K562 (cell line): ENCODE data around the gene ACADVL. TPM values are rescaled to one million over a fixed set of nuclear protein-coding genes. Genes with fewer than 3 reads are reported as not detected.

Source experiments
- ATAC-seq: fragments of 200-7000 bp; cut with Tn5 transposase; 3 replicates; pipeline ENCODE4 v1.9.1; 2020; ENCODE audit warnings: moderate library complexity
- BruUV-seq: library from RNA; stranded (reverse); fragments of 400-500 nt; replicated peaks from 2 replicates; lab custom pipeline; 2021; lab: Mats Ljungman, UMichigan
- CTCF ChIA-PET: fragments of 300-600 bp; formaldehyde crosslinking; extraction: SDS; loops from one replicate; lab custom pipeline; 2021; ENCODE audit warnings: low intra/inter-chr PET ratio; lab: Yijun Ruan, JAX
- POLR2A ChIA-PET: fragments of 300-600, 350-650 bp; sonication (Branson Sonifier 250); formaldehyde crosslinking; extraction: SDS; loops from one replicate; lab custom pipeline; 2021; ENCODE audit warnings: antibody characterized with exemption, inconsistent platforms; lab: Yijun Ruan, JAX
- DNase-seq, 4 experiments: peaks; one replicate each; pipeline versions ENCODE4 v3.0.0 to v3.0.0-alpha.2; 2011 to 2018; ENCODE audit warnings: low spot score in 3 of 4, mixed read lengths in 3 of 4; ENCODE audit errors: extremely low read depth in 1 of 4
- FAIRE-seq: peaks from 2 replicates; lab custom pipeline; 2011; peaks lifted over from hg19 to GRCh38; lab: Jason Lieb, UNC
- H2AFZ ChIP-seq: 2 replicates; pipeline ENCODE4 v1.6.0; 2011; ENCODE audit warnings: low read depth, low read length, control low read depth, inconsistent platforms
- H3K27ac ChIP-seq: fragments of 200-600 bp; 3 replicates; pipeline ENCODE4 v1.8.0; 2011; ENCODE audit warnings: low read depth, mild to moderate bottlenecking, control low read depth, inconsistent platforms, low read length, moderate library complexity, mixed read lengths; ENCODE audit errors: extremely low read depth
- H3K27me3 ChIP-seq, 2 experiments: fragments of 300-600 bp in 1 of 2; 2 replicates in 1 of 2; 3 replicates in 1 of 2; pipeline versions ENCODE4 v1.6.0 to v1.8.0; 2011; ENCODE audit warnings: inconsistent platforms in 2 of 2, low read length in 2 of 2, mild to moderate bottlenecking in 1 of 2, mixed read lengths in 1 of 2, moderate library complexity in 1 of 2; ENCODE audit not compliant: control insufficient read depth in 2 of 2, insufficient read depth in 2 of 2
- H3K36me3 ChIP-seq: fragments of 300-600 bp; 3 replicates; pipeline ENCODE4 v1.8.0; 2011; ENCODE audit warnings: mild to moderate bottlenecking, low read length, inconsistent platforms; ENCODE audit not compliant: control insufficient read depth, insufficient read depth
- H3K4me1 ChIP-seq, 2 experiments: fragments of 200-600 bp in 1 of 2; replicated peaks in 1 of 2; 2 replicates in 1 of 2; 3 replicates in 1 of 2; pipeline versions ENCODE4 v1.5.1 to v1.8.0; 2011; ENCODE audit warnings: inconsistent platforms in 2 of 2, low read length in 2 of 2, mild to moderate bottlenecking in 1 of 2, mixed read lengths in 1 of 2, moderate library complexity in 1 of 2; ENCODE audit not compliant: control insufficient read depth in 2 of 2, insufficient read depth in 2 of 2
- H3K4me2 ChIP-seq: 2 replicates; pipeline ENCODE4 v1.6.1; 2011; ENCODE audit warnings: low read length, control low read depth, inconsistent platforms, mixed read lengths; ENCODE audit not compliant: insufficient read depth
- H3K4me3 ChIP-seq: fragments of 200-600 bp; sonication (generic), shearing (Covaris generic); 2 replicates; pipeline ENCODE4 v1.5.1; 2016; ENCODE audit warnings: control low read depth, inconsistent platforms
- H3K79me2 ChIP-seq: fragments of 200-600 bp; 3 replicates; pipeline ENCODE4 v1.8.0; 2011; ENCODE audit warnings: low read length, inconsistent platforms; ENCODE audit not compliant: control insufficient read depth, insufficient read depth
- H3K9ac ChIP-seq, 2 experiments: 2 replicates each; pipeline versions ENCODE4 v1.6.0 to v1.6.1; 2011; ENCODE audit warnings: low read depth in 2 of 2, low read length in 2 of 2, control low read depth in 1 of 2, inconsistent platforms in 1 of 2, mild to moderate bottlenecking in 1 of 2, mixed read lengths in 1 of 2; ENCODE audit not compliant: insufficient read depth in 1 of 2
- H3K9me1 ChIP-seq: one replicate; pipeline ENCODE4 v1.6.0; 2011; ENCODE audit warnings: inconsistent platforms, mild to moderate bottlenecking, low read length, moderate library complexity; ENCODE audit not compliant: control insufficient read depth, insufficient read depth
- H3K9me3 ChIP-seq: replicated peaks from 2 replicates; pipeline ENCODE4 v1.5.1; 2011; ENCODE audit warnings: low read depth, low read length, inconsistent platforms; ENCODE audit not compliant: control insufficient read depth, insufficient read depth
- H4K20me1 ChIP-seq: replicated peaks from 2 replicates; pipeline ENCODE4 v1.6.1; 2011; ENCODE audit warnings: low read length, inconsistent platforms, mixed read lengths; ENCODE audit not compliant: control insufficient read depth, insufficient read depth
- BMI1 ChIP-seq: fragments of 150-350 bp; IDR thresholded peaks from 2 replicates; pipeline ENCODE4 v1.6.1; 2014; ENCODE audit warnings: low read length
- CBX8 ChIP-seq: fragments of 200-600 bp; sonication (generic); IDR thresholded peaks from 2 replicates; pipeline ENCODE4 v1.6.1; 2012; ENCODE audit warnings: borderline replicate concordance, mixed run types, low read depth, mild to moderate bottlenecking, moderate library complexity, mixed read lengths, low read length, control low read depth, inconsistent platforms; ENCODE audit not compliant: poor library complexity, severe bottlenecking; ENCODE audit errors: extremely low read depth
- CREM ChIP-seq: IDR thresholded peaks from 2 replicates; pipeline ENCODE4 v1.6.1; 2014; ENCODE audit warnings: antibody characterized with exemption, low read depth
- CXXC5 ChIP-seq: fragments of 250-450 bp; sonication (Bioruptor Pico); IDR thresholded peaks from 2 replicates; pipeline ENCODE4 v1.8.0; 2022; ENCODE audit warnings: inconsistent platforms, mild to moderate bottlenecking, moderate library complexity
- FOXJ3 ChIP-seq: sonication (generic); formaldehyde crosslinking; IDR thresholded peaks from 2 replicates; pipeline ENCODE4 v1.4.0; 2020; ENCODE audit warnings: mild to moderate bottlenecking, missing genetic modification reagents
- GABPA ChIP-seq: fragments of 200-800 bp; sonication (Bioruptor generic); conservative IDR thresholded peaks from 2 replicates; pipeline ENCODE4 v1.6.1; 2016; ENCODE audit warnings: low read depth, missing genetic modification characterization, missing compliant biosample characterization
- MIER1 ChIP-seq: fragments of 450-650 bp; IDR thresholded peaks from 2 replicates; pipeline ENCODE4 v1.6.1; 2016; ENCODE audit warnings: antibody characterized with exemption, mild to moderate bottlenecking, low read depth
- MTA3 ChIP-seq: fragments of 450-650 bp; formaldehyde crosslinking; IDR thresholded peaks from 2 replicates; pipeline ENCODE4 v1.6.1; 2017; ENCODE audit warnings: mild to moderate bottlenecking, borderline replicate concordance
- PCBP2 ChIP-seq: fragments of 200-400 bp; formaldehyde crosslinking; IDR thresholded peaks from 2 replicates; pipeline ENCODE4 v1.6.1; 2018; ENCODE audit warnings: low read length, low read depth, mild to moderate bottlenecking, moderate library complexity; ENCODE audit not compliant: poor library complexity, severe bottlenecking
- PTRF ChIP-seq: fragments of 450-650 bp; IDR thresholded peaks from 2 replicates; pipeline ENCODE4 v1.6.1; 2016; ENCODE audit warnings: mild to moderate bottlenecking, missing genetic modification characterization, missing compliant biosample characterization
- SUPT5H ChIP-seq: fragments of 450-650 bp; IDR thresholded peaks from 2 replicates; pipeline ENCODE4 v1.6.1; 2016
- TOE1 ChIP-seq, 2 experiments: fragments of 450-650 bp in 1 of 2; sonication (generic) in 1 of 2; formaldehyde crosslinking in 1 of 2; IDR thresholded peaks; 2 replicates each; pipeline versions ENCODE4 v1.7.1 to v1.8.0; 2016 to 2022; ENCODE audit warnings: borderline replicate concordance in 2 of 2, mild to moderate bottlenecking in 2 of 2, antibody characterized with exemption in 1 of 2, inconsistent platforms in 1 of 2, low read depth in 1 of 2, missing genetic modification reagents in 1 of 2, moderate library complexity in 1 of 2
- ZC3H11A ChIP-seq: IDR thresholded peaks from 2 replicates; pipeline ENCODE4 v1.6.1; 2012; ENCODE audit warnings: low read depth, low read length, improper control_type of control experiment
- ZNF165 ChIP-seq: fragments of 250-450 bp; sonication (Bioruptor Pico); IDR thresholded peaks from 2 replicates; pipeline ENCODE4 v1.4.0; 2020; ENCODE audit warnings: borderline replicate concordance
- ZNF263 ChIP-seq: sonication (generic); formaldehyde crosslinking; IDR thresholded peaks from 2 replicates; pipeline ENCODE4 v1.8.0; 2022; ENCODE audit warnings: mild to moderate bottlenecking, missing genetic modification reagents, borderline replicate concordance
- ZNF57 ChIP-seq: fragments of 450-650 bp; formaldehyde crosslinking; IDR thresholded peaks from 2 replicates; pipeline ENCODE4 v1.4.0; 2020; ENCODE audit warnings: mild to moderate bottlenecking, moderate library complexity
- WGBS: fragments of 100-300 bp; shearing (Covaris generic); methylation state at CpG from one replicate; pipeline ENCODE4 v1.1.6; 2016; ENCODE audit warnings: low coverage, mixed read lengths; ENCODE audit not compliant: insufficient coverage; ENCODE audit errors: missing lambda C conversion rate; 5-methylcytosine and 5-hydroxymethylcytosine counted together
- in situ Hi-C: fragments of 300-500 bp; cut with MboI; formaldehyde crosslinking; loops from 4 replicates; pipeline ENCODE4 v1.15.0; 2018; ENCODE audit warnings: inconsistent platforms, mixed read lengths
- intact Hi-C: fragments of 100-400 bp; cut with micrococcal nuclease; formaldehyde crosslinking; loops from 2 replicates; pipeline ENCODE4 v1.14.2; 2022
- polyA plus RNA-seq, 8 experiments: library from polyadenylated mRNA; depleted of rRNA in 4 of 8; stranded (reverse) in 5 of 8; unstranded in 3 of 8; fragments of >200 nt; fragmentation: Nextera tagmentation in 2 of 8; fragmentation: Illumina TruSeq in 1 of 8; extraction: Ambion mirVana in 2 of 8; extraction: Trizol in 1 of 8; gene quantifications; 2 replicates each; pipeline versions ENCODE4 v1.2.1 to v1.2.3, GENCODE V29; 2011 to 2014; ENCODE audit warnings: inconsistent platforms in 1 of 8, missing spikeins in 1 of 8
- total RNA-seq, 7 experiments: library from RNA; depleted of rRNA in 6 of 7; stranded (reverse); fragments of >200 nt in 6 of 7; fragmentation: Illumina TruSeq in 2 of 7; extraction: Trizol in 2 of 7; gene quantifications; 2 replicates each; pipeline versions ENCODE4 v1.2.1 to v1.2.3, GENCODE V29; 2011 to 2021; ENCODE audit warnings: low replicate concordance in 1 of 7
- TF ChIP-seq, protein P1 (sequence below), 2 experiments: fragments of 150-350 bp in 1 of 2; IDR thresholded peaks; 2 replicates each; pipeline ENCODE4 v1.6.1; 2012 to 2016; ENCODE audit warnings: low read depth in 2 of 2, low read length in 2 of 2, mild to moderate bottlenecking in 1 of 2, moderate library complexity in 1 of 2

The ACADVL gene
- total and polyA plus RNA-seq, 9 of the 15 experiments (the other 6 are each of a cell fraction or from before 2014, with no cell fraction given) = 25.5 to 449 (median 214) TPM

DNA sequence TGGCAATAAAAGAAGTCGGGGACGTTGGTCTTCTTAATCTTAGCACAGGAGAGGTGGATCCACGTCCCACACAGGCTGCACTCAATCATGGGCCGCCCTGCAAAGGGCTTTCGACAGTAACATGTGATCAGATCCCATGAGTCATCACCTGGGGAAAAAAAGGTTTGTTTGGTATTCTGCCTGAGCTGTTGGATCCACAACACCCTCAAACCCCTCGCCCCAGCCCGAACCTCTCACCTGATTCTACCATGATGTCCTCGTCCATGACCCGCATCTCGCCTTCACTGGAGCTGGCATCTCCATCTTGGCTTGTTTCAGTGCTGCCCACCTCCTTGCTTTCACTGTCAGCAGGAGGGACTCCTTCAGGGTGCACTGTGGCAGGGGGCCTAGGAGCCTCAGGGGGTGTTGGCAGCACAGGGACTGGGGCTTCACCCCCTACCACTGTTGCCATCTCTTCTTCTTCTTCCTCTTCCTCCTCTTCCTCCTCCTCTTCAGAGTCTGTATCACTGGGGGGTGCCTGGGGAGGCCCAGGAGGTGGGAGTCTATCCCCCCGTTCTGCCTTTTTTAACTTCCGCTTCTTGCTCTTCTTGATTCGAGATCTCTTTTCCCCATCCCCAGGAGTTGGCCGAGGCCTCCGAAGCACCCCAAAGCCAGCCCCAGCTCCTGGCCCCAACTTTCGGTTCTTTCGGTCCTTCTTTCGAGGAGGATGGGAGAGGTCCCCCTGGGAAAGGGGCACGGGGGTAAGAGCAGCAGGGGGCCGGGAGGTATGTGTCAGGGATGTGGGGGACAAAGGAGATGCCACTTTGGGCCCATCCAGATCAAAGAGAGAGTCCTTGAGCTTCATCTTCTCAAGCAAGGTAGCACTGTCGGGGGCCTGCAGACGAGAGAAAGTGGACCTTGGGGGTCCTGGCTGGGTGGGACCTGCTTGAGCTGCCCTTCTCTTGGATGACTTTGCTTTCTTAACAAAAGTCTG lies 16.2 kb downstream of the ACADVL start:
- Histone ChIP-seq H3K79me2 (peaks cover 92% of the 10 kb centered on the region), H2AFZ (no peak overlapping the region), H4K20me1 (peaks cover 12% of the 10 kb centered on the region), H3K36me3 (peaks cover 50% of the 10 kb centered on the region; the same call in 2 of the 3 replicates), H3K9ac (peak overlapping the region; percentile 31 to 76; a peak in 3 of 4 replicates), H3K9me3 (no peaks in the 10 kb centered on the region), H3K4me2 (peak overlapping the region; percentile 56), H3K9me1 (peaks cover 4% of the 10 kb centered on the region), H3K4me1 (peaks cover 31 to 40% of the 10 kb centered on the region in 2 experiments; a peak in 4 of 5 replicates), H3K27ac (peak overlapping the region; percentile 89; the same call in 2 of the 3 replicates), H3K4me3 (peak overlapping the region; percentile 3; the same call in 1 of the 2 replicates), H3K27me3 (no peaks in the 10 kb centered on the region)
- in situ Hi-C loops (no loop called here), intact Hi-C loops (loop anchor here (5.0 kb wide), 1 partner anchor 46 kb away; the partner anchor contains the start of gene SLC2A4)
- TSS peak; percentile 14 for BruUV-seq
- ChIA-PET CTCF (no interaction called here), POLR2A (interaction anchor here (1.3 to 6.6 kb wide), 3 partner anchors 11 to 14 kb away, joined by 4 to 73 read pairs (median 8); partner anchors contain the start of genes ACADVL and DLG4)
- ATAC-seq (no peak), DNase-seq (peak in 2 of 4 experiments; percentile 13 to 71), FAIRE-seq (peak; percentile 78)
- 53% methylated on average over 14 of the region's 22 CpGs for WGBS
- TF ChIP-seq ZNF165 (no peak), PCBP2 (no peak), SUPT5H (peak; percentile 41), ZC3H11A (no peak), CXXC5 (CRISPR knock-in tag) (0 out of 2 replicates have a peak, but pooled peaks have one; percentile 32), ZNF263 (CRISPR knock-in tag) (peak; percentile 15; the same call in 1 of the 2 replicates), ZNF57 (CRISPR knock-in tag) (no peak), MTA3 (no peak), FOXJ3 (CRISPR knock-in tag) (no peak), GABPA (tag) (no peak), MIER1 (no peak), TOE1 (IDR thresholded peaks at IDR 0.05; ENCODE audit: borderline replicate concordance) (no peak), TOE1 (CRISPR knock-in tag; IDR thresholded peaks at IDR 0.05; ENCODE audit: borderline replicate concordance, low read depth) (no peak), PTRF (tag) (no peak), CBX8 (no peak), CREM (no peak), BMI1 (no peak)
- TF ChIP-seq, protein P1, sequence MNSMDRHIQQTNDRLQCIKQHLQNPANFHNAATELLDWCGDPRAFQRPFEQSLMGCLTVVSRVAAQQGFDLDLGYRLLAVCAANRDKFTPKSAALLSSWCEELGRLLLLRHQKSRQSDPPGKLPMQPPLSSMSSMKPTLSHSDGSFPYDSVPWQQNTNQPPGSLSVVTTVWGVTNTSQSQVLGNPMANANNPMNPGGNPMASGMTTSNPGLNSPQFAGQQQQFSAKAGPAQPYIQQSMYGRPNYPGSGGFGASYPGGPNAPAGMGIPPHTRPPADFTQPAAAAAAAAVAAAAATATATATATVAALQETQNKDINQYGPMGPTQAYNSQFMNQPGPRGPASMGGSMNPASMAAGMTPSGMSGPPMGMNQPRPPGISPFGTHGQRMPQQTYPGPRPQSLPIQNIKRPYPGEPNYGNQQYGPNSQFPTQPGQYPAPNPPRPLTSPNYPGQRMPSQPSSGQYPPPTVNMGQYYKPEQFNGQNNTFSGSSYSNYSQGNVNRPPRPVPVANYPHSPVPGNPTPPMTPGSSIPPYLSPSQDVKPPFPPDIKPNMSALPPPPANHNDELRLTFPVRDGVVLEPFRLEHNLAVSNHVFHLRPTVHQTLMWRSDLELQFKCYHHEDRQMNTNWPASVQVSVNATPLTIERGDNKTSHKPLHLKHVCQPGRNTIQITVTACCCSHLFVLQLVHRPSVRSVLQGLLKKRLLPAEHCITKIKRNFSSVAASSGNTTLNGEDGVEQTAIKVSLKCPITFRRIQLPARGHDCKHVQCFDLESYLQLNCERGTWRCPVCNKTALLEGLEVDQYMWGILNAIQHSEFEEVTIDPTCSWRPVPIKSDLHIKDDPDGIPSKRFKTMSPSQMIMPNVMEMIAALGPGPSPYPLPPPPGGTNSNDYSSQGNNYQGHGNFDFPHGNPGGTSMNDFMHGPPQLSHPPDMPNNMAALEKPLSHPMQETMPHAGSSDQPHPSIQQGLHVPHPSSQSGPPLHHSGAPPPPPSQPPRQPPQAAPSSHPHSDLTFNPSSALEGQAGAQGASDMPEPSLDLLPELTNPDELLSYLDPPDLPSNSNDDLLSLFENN (IDR thresholded peaks at IDR 0.05; ENCODE audit: low read depth in 2 of 2, low read length in 2 of 2) = no peak
